ENCODE data around the gene TEX26. TPM values are rescaled to one million over a fixed set of nuclear protein-coding genes. Genes with fewer than 3 reads are reported as not detected.

TEX26 gene
- total RNA-seq, 2 donors from 2014 or later = not detected

DNA sequence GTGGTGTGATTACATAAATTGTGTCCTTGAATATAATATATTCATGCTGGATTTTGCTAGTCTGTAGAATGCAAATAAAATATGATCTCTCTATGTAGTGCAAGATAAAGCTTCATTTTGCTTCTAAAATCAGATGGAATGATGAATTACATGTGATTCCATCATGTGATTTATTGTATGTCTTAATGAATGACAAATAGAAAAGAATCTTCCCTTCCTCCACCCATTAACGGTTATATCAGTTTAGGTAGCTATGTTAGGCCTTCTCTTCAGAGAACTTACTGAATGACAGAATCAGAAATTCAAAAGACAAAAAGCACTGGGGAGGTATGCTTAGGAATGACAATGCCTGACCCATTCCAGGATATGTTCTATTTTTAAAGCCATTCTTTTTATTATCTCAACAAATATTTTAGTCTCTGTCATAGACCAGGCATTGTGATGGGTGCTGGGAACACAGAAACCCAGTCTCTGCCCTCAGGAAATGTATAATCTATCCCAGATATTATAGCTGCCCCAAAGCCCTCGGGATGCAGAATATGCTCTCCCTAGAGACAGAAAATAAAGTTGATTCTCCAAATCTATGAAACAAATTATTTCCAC lies 90.6 kb downstream of the TEX26 start:
- no peak overlapping the region for H3K4me3 ChIP-seq
- 44% methylated on average over 2 of the region's 2 CpGs for WGBS
- H3K4me1 ChIP-seq (replicated peaks) = no peaks in the 10 kb centered on the region
- no peaks in the 10 kb centered on the region for H3K27me3 ChIP-seq (replicated peaks; ENCODE audit: insufficient read depth)
- H3K36me3 ChIP-seq = no peaks in the 10 kb centered on the region
- TF ChIP-seq POLR2A (IDR thresholded peaks at IDR 0.05) (no peak), POLR2AphosphoS5 (IDR thresholded peaks at IDR 0.05) (no peak)
- TF ChIP-seq, protein P1, sequence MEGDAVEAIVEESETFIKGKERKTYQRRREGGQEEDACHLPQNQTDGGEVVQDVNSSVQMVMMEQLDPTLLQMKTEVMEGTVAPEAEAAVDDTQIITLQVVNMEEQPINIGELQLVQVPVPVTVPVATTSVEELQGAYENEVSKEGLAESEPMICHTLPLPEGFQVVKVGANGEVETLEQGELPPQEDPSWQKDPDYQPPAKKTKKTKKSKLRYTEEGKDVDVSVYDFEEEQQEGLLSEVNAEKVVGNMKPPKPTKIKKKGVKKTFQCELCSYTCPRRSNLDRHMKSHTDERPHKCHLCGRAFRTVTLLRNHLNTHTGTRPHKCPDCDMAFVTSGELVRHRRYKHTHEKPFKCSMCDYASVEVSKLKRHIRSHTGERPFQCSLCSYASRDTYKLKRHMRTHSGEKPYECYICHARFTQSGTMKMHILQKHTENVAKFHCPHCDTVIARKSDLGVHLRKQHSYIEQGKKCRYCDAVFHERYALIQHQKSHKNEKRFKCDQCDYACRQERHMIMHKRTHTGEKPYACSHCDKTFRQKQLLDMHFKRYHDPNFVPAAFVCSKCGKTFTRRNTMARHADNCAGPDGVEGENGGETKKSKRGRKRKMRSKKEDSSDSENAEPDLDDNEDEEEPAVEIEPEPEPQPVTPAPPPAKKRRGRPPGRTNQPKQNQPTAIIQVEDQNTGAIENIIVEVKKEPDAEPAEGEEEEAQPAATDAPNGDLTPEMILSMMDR (IDR thresholded peaks at IDR 0.05) = no peak
- no peak for DNase-seq (ENCODE audit: low spot score)
- intact Hi-C loops (cut with DNase I) = no loop called here
- H3K9me3 ChIP-seq = no peaks in the 10 kb centered on the region
- H3K27ac ChIP-seq = no peak overlapping the region

Other genes with a start within 250 kb of the TEX26 start
- gene ALOX5AP, start 197.1 kb upstream of the TEX26 start, total RNA-seq = 10 to 100 TPM in 1 of 2 donors, 1 to 10 TPM in 1; 7.3 to 20.6 TPM
- 10 to 100 TPM in 1 of 2 donors, under 1 TPM in 1; 0.23 to 13.0 TPM for gene MEDAG, start 26.4 kb upstream of the TEX26 start, total RNA-seq
- 10 to 100 TPM; 33.5 to 60.6 TPM for gene HSPH1, start 229.2 kb downstream of the TEX26 start, total RNA-seq